OCI-LY1 (cell line): Measurements from ENCODE around the gene NOSTRIN.

Source experiments
- H2AFZ ChIP-seq: fragments of 200-600 bp; sonication (generic), shearing (Covaris generic); 2 replicates; pipeline ENCODE4 v1.6.0; 2014; ENCODE audit warnings: antibody characterized with exemption, mild to moderate bottlenecking, low read length
- H3F3A ChIP-seq: fragments of 200-600 bp; sonication (generic), shearing (Covaris generic); 2 replicates; pipeline ENCODE4 v1.6.0; 2014; ENCODE audit warnings: mild to moderate bottlenecking, antibody characterized with exemption, low read length, moderate library complexity; ENCODE audit not compliant: insufficient read depth
- H3K27ac ChIP-seq: fragments of 200-600 bp; sonication (generic); 2 replicates; pipeline ENCODE4 v1.5.1; 2014; ENCODE audit warnings: low read length, mixed run types, mild to moderate bottlenecking, low read depth; ENCODE audit not compliant: poor library complexity, severe bottlenecking
- H3K27me3 ChIP-seq: fragments of 200-600 bp; sonication (generic); 2 replicates; pipeline ENCODE4 v1.6.0; 2014; ENCODE audit warnings: antibody characterized with exemption, mild to moderate bottlenecking, low read length, moderate library complexity; ENCODE audit not compliant: insufficient read depth
- H3K36me3 ChIP-seq: fragments of 200-600 bp; sonication (generic); 2 replicates; pipeline ENCODE4 v1.6.1; 2014; ENCODE audit warnings: mild to moderate bottlenecking, antibody characterized with exemption, low read length, moderate library complexity, mixed read lengths; ENCODE audit not compliant: insufficient read depth
- H3K4me1 ChIP-seq: fragments of 200-600 bp; sonication (generic); 2 replicates; pipeline ENCODE4 v1.5.1; 2014; ENCODE audit warnings: mild to moderate bottlenecking, low read length, moderate library complexity; ENCODE audit not compliant: insufficient read depth, severe bottlenecking
- H3K4me2 ChIP-seq: fragments of 200-600 bp; sonication (generic), shearing (Covaris generic); 2 replicates; pipeline ENCODE4 v1.6.1; 2014; ENCODE audit warnings: low read length
- H3K4me3 ChIP-seq: fragments of 200-600 bp; sonication (generic); 2 replicates; pipeline ENCODE4 v1.5.1; 2014; ENCODE audit warnings: low read length, low read depth, mild to moderate bottlenecking, mixed read lengths; ENCODE audit not compliant: poor library complexity, severe bottlenecking
- H3K79me2 ChIP-seq: fragments of 200-600 bp; shearing (Covaris generic); 2 replicates; pipeline ENCODE4 v1.6.1; 2016; ENCODE audit warnings: mixed run types, low read length, mixed read lengths; ENCODE audit not compliant: insufficient read depth
- H3K9ac ChIP-seq: fragments of 200-600 bp; sonication (generic), shearing (Covaris generic); 2 replicates; pipeline ENCODE4 v1.6.1; 2014; ENCODE audit warnings: mild to moderate bottlenecking, low read length, mixed read lengths
- H3K9me2 ChIP-seq: fragments of 200-600 bp; sonication (generic), shearing (Covaris generic); 2 replicates; pipeline ENCODE4 v1.6.1; 2014; ENCODE audit warnings: low read depth, mild to moderate bottlenecking, low read length, mixed read lengths
- H3K9me3 ChIP-seq: fragments of 200-600 bp; shearing (Covaris generic); 2 replicates; pipeline ENCODE4 v1.6.1; 2014; ENCODE audit warnings: low read length, mixed read lengths
- H4K20me1 ChIP-seq: fragments of 200-600 bp; sonication (generic), shearing (Covaris generic); 2 replicates; pipeline ENCODE4 v1.6.0; 2016; ENCODE audit warnings: mild to moderate bottlenecking, low read length; ENCODE audit not compliant: insufficient read depth
- CTCF ChIP-seq: fragments of 200-600 bp; sonication (generic), shearing (Covaris generic); IDR thresholded peaks from 2 replicates; pipeline ENCODE4 v1.5.1; 2017; ENCODE audit warnings: mild to moderate bottlenecking, antibody characterized with exemption, low read length, moderate library complexity, mixed read lengths
- EZH2 ChIP-seq: fragments of 200-600 bp; sonication (generic), shearing (Covaris generic); IDR thresholded peaks from 2 replicates; pipeline ENCODE4 v1.8.0; 2017; ENCODE audit warnings: borderline replicate concordance, mixed run types, mild to moderate bottlenecking, antibody characterized with exemption, low read length, moderate library complexity, mixed read lengths

The NOSTRIN gene

DNA sequence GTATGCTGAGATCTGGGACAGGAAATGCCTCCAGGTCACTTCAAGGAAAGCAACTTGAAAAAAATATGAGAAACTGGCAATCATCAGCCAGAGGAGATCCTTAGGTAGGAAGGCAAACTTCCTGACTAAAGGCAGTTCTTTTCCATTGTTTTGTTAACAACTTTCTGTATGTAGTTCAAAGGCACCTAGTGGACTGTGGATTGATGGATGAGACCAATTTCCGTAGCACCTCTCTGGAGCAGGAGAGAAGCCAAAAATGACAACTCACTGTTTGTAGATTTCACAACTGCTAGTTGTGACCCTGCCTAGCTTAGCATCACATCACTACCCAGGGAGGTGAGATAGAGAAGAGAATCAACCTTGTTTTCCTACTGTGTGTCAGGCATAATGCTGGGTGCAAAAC is 21.8 kb upstream of the NOSTRIN start:
- Histone ChIP-seq H3K27ac (no peak overlapping the region), H3K9ac (no peak overlapping the region), H3K4me2 (no peak overlapping the region), H4K20me1 (no peaks in the 10 kb centered on the region), H3K4me1 (no peaks in the 10 kb centered on the region), H3K27me3 (no peaks in the 10 kb centered on the region), H3K79me2 (no peaks in the 10 kb centered on the region), H2AFZ (no peak overlapping the region), H3K9me3 (no peaks in the 10 kb centered on the region), H3F3A (no peaks in the 10 kb centered on the region), H3K4me3 (no peak overlapping the region), H3K9me2 (no peaks in the 10 kb centered on the region), H3K36me3 (no peaks in the 10 kb centered on the region)
- TF ChIP-seq CTCF (no peak), EZH2 (no peak)

- Histone ChIP-seq H3F3A (no peaks in the 10 kb centered on the region), H3K4me2 (no peak overlapping the region), H3K4me3 (no peak overlapping the region), H3K27me3 (no peaks in the 10 kb centered on the region), H3K36me3 (no peaks in the 10 kb centered on the region), H3K9me2 (no peaks in the 10 kb centered on the region), H3K79me2 (no peaks in the 10 kb centered on the region), H3K9ac (no peak overlapping the region), H3K27ac (no peak overlapping the region), H2AFZ (no peak overlapping the region), H3K4me1 (no peaks in the 10 kb centered on the region), H3K9me3 (no peaks in the 10 kb centered on the region), H4K20me1 (no peaks in the 10 kb centered on the region)
- no peak for TF ChIP-seq EZH2
- no peak for TF ChIP-seq CTCF
These were observed 21.1 kb upstream of the NOSTRIN start for GRCh38 chr2:168781191-168781817.

DNA sequence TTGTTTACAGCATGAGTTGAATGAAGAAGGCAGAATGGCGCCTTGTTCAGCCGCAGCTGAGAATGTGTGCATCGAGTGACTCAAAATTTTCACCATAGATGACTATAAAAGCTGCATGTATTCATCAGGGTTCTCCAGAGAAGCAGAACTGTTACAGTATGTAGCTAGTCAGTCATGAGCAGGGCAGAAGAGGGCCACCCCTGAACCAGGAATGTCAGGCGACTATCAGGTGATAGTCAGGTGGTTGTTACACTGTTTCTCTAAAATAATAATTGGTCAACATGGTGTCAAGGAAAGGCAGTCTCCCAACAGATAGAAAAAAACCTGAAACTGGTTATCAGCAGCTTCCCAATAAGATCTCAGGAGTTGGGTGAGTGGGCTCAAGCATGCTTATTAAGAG is 20.2 kb upstream of the NOSTRIN start:
- Histone ChIP-seq H2AFZ (no peak overlapping the region), H3K9me2 (no peaks in the 10 kb centered on the region), H3K9me3 (no peaks in the 10 kb centered on the region), H3F3A (no peaks in the 10 kb centered on the region), H3K4me1 (no peaks in the 10 kb centered on the region), H3K27me3 (no peaks in the 10 kb centered on the region), H4K20me1 (no peaks in the 10 kb centered on the region), H3K4me2 (no peak overlapping the region), H3K9ac (no peak overlapping the region), H3K36me3 (no peaks in the 10 kb centered on the region), H3K79me2 (no peaks in the 10 kb centered on the region), H3K27ac (no peak overlapping the region), H3K4me3 (no peak overlapping the region)
- TF ChIP-seq CTCF (no peak), EZH2 (no peak)
